Measurements from ENCODE around the gene INSM1.

Gene INSM1

GRCh38 chr20:20395903-20396568, 28.1 kb downstream of the INSM1 start:
- DNase-seq = no peak

- DNase-seq = no peak
Measured at GRCh38 chr20:20396794-20397193, 28.9 kb downstream of the INSM1 start.

GRCh38 chr20:20398123-20398522, 30.2 kb downstream of the INSM1 start:
- DNase-seq = no peak

- DNase-seq = no peak
Measured at GRCh38 chr20:20399531-20400500, 31.9 kb downstream of the INSM1 start.

- no peak for DNase-seq
Measured at GRCh38 chr20:20401991-20402390, 34.1 kb downstream of the INSM1 start.

GRCh38 chr20:20404633-20405032, 36.7 kb downstream of the INSM1 start:
- no peak for DNase-seq

- DNase-seq = no peak
Measured at GRCh38 chr20:20405623-20406022, 37.7 kb downstream of the INSM1 start.

- DNase-seq = no peak
Measured at GRCh38 chr20:20406306-20406705, 38.4 kb downstream of the INSM1 start.

GRCh38 chr20:20407891-20408805, 40.2 kb downstream of the INSM1 start:
- DNase-seq = no peak

- no peak for DNase-seq
Measured at GRCh38 chr20:20409331-20409730, 41.4 kb downstream of the INSM1 start.

- DNase-seq = no peak
Measured at GRCh38 chr20:20410678-20411077, 42.8 kb downstream of the INSM1 start.

- no peak for DNase-seq
Measured at GRCh38 chr20:20411402-20411801, 43.5 kb downstream of the INSM1 start.

- DNase-seq = no peak
Measured at GRCh38 chr20:20411836-20412235, 43.9 kb downstream of the INSM1 start.

- DNase-seq = no peak
Measured at GRCh38 chr20:20412750-20413149, 44.8 kb downstream of the INSM1 start.

GRCh38 chr20:20413810-20414281, 45.9 kb downstream of the INSM1 start:
- DNase-seq = no peak

- no peak for DNase-seq
Measured at GRCh38 chr20:20414640-20415220, 46.8 kb downstream of the INSM1 start.

GRCh38 chr20:20415321-20415720, 47.4 kb downstream of the INSM1 start:
- no peak for DNase-seq

- DNase-seq = no peak
Measured at GRCh38 chr20:20417876-20418676, 50.2 kb downstream of the INSM1 start.
